ENCODE results near the gene DTL. TPM values are rescaled to one million over a fixed set of nuclear protein-coding genes. Genes with fewer than 3 reads are reported as not detected.

The DTL gene
- total and polyA plus RNA-seq, 7 donors, result 0.36 to 4.4 (median 0.60) TPM; not detected in 2

DNA sequence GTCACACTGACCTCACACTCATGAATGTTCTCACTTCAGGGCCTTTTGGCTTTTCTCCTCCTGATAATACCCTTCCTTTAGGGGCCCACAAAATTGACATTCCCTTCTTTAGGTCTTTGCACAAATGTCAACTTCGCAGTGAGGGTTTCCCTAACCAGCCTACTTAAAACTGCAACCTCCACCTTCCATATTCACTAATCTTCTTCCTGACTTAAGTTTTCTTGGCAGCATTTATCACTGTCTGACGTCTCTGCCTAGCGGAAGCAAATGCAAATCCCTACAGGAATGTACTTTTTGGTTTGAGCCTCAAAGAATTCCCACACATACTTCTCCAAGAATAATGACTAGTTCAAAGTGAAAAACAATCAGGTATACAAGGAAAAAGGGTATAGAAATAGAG, 33.0 kb upstream of the DTL start:
- DNase-seq, result no peak
- no peaks in the 10 kb centered on the region for H3K27me3 ChIP-seq
- intact Hi-C loops (cut with DNase I), result no loop called here
- H3K4me1 ChIP-seq, result no peaks in the 10 kb centered on the region
- 95 to 96% methylated on average over 3 of the region's 3 CpGs for WGBS, 2 donors
- no peaks in the 10 kb centered on the region for H3K9me3 ChIP-seq
- TF ChIP-seq, protein P1, sequence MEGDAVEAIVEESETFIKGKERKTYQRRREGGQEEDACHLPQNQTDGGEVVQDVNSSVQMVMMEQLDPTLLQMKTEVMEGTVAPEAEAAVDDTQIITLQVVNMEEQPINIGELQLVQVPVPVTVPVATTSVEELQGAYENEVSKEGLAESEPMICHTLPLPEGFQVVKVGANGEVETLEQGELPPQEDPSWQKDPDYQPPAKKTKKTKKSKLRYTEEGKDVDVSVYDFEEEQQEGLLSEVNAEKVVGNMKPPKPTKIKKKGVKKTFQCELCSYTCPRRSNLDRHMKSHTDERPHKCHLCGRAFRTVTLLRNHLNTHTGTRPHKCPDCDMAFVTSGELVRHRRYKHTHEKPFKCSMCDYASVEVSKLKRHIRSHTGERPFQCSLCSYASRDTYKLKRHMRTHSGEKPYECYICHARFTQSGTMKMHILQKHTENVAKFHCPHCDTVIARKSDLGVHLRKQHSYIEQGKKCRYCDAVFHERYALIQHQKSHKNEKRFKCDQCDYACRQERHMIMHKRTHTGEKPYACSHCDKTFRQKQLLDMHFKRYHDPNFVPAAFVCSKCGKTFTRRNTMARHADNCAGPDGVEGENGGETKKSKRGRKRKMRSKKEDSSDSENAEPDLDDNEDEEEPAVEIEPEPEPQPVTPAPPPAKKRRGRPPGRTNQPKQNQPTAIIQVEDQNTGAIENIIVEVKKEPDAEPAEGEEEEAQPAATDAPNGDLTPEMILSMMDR (IDR thresholded peaks at IDR 0.05), result no peak
- TF ChIP-seq EP300 (IDR thresholded peaks at IDR 0.05) (no peak), POLR2A (IDR thresholded peaks at IDR 0.05) (no peak)
- H3K27ac ChIP-seq, result no peak overlapping the region
- no peak overlapping the region for H3K4me3 ChIP-seq
- H3K36me3 ChIP-seq, result peaks cover 0 to 26% (median 3%) of the 10 kb centered on the region in 4 donors

DNA sequence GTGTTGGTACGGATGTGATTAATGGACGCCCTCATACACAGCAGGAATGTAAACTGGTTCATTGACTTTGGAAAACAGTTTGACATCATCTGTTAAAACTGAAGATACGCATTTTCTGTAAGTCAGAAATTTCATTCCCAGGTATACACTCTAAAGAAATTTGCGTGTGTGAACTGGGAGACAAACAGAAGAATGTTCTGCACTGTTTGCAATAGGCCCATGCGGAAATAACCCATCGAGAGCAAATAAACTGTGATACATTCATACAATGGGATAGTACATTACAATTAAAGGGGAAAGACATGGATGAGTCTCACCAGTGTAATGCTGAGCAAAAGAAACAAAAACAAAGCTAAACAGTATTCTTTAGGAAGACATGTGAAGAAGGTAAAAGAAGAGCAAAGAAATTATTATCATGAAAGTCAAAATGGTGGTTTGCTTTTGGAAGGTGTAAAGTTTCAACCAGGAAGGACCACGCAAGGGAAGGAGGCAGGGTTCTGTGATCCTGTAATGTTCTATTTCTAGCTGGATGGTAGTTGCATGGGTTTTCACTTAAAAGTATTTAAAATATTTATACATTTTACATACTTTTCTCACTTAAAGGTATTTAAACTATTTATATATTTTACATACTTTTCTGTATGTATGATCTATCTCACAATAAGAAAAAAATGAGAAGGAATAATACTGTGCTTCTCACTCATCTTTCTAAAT, 30.5 kb upstream of the DTL start:
- peaks cover 0 to 23% (median 0%) of the 10 kb centered on the region in 4 donors for H3K36me3 ChIP-seq

DNA sequence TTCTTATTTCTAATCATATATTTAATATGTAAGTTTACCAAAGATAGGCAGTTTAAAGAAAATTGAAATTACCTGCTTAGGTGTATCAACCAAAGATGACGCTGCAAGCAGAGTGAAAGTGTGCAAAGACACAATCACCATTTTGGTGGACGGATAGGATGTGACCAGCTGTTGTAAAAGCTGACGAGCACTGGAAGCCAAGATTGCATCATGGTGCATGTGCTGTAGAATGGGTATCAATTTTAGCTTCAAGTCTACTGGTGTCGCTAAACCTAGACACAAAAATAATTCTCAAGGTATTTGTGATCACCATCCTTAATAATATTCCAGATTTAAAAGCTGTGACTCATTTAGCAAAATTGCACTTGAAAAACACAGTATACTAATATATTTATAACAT, 28.4 kb upstream of the DTL start:
- WGBS, 2 donors, result 93 to 97% methylated on average over 4 of the region's 4 CpGs
- no peaks in the 10 kb centered on the region for H3K9me3 ChIP-seq
- intact Hi-C loops (cut with DNase I), result no loop called here
- no peak for DNase-seq
- H3K4me1 ChIP-seq, result no peaks in the 10 kb centered on the region
- TF ChIP-seq POLR2A (IDR thresholded peaks at IDR 0.05), result no peak
- no peak for TF ChIP-seq POLR2AphosphoS5 (IDR thresholded peaks at IDR 0.05)
- TF ChIP-seq, protein P1 (IDR thresholded peaks at IDR 0.05), result no peak
- TF ChIP-seq EP300 (IDR thresholded peaks at IDR 0.05), result no peak
- no peak overlapping the region for H3K27ac ChIP-seq
- peaks cover 0 to 23% (median 0%) of the 10 kb centered on the region in 4 donors for H3K36me3 ChIP-seq
- no peaks in the 10 kb centered on the region for H3K27me3 ChIP-seq
- H3K4me3 ChIP-seq, result no peak overlapping the region

More for the DNA sequence above, 30.5 kb upstream of the DTL start:
- intact Hi-C loops (cut with DNase I), result no loop called here
- no peaks in the 10 kb centered on the region for H3K4me1 ChIP-seq
- TF ChIP-seq, protein P1 (IDR thresholded peaks at IDR 0.05), result no peak
- TF ChIP-seq POLR2AphosphoS5 (IDR thresholded peaks at IDR 0.05) (no peak), EP300 (IDR thresholded peaks at IDR 0.05) (no peak), POLR2A (IDR thresholded peaks at IDR 0.05) (no peak)
- H3K9me3 ChIP-seq, result no peaks in the 10 kb centered on the region
- WGBS, 2 donors, result 87 to 89% methylated on average over 7 of the region's 7 CpGs
- no peak overlapping the region for H3K27ac ChIP-seq
- no peak overlapping the region for H3K4me3 ChIP-seq
- no peak for DNase-seq
- H3K27me3 ChIP-seq, result no peaks in the 10 kb centered on the region

DNA sequence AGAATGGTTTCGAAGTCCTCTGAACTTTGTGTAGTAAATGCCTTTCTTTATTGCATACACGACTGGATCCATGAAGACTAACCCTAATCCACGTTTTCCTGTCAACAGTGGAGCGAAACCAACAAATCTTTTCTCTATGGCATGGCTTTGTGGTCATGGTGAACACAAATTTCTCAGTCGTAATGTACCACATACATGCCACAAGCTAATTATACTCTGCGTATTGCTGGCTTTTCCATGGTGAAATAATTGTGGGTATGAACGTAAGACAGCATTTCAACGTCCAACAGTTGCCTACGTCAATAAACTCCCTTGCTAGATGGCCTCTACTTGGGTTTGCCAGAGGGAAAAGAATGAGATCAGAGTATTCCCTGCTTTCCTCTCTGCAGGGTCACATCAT, 27.7 kb upstream of the DTL start:
- intact Hi-C loops (cut with DNase I), result no loop called here
- 80 to 86% methylated on average over 9 of the region's 9 CpGs for WGBS, 2 donors

More for the DNA sequence above, 27.7 kb upstream of the DTL start:
- DNase-seq, result no peak
- Histone ChIP-seq H3K36me3 (peaks cover 0 to 23% (median 0%) of the 10 kb centered on the region in 4 donors), H3K4me3 (no peak overlapping the region), H3K27ac (no peak overlapping the region), H3K27me3 (no peaks in the 10 kb centered on the region), H3K4me1 (no peaks in the 10 kb centered on the region), H3K9me3 (no peaks in the 10 kb centered on the region)
- TF ChIP-seq, protein P1 (IDR thresholded peaks at IDR 0.05), result no peak
- no peak for TF ChIP-seq EP300 (IDR thresholded peaks at IDR 0.05)
- TF ChIP-seq POLR2A (IDR thresholded peaks at IDR 0.05), result no peak
- no peak for TF ChIP-seq POLR2AphosphoS5 (IDR thresholded peaks at IDR 0.05)

Data from sigmoid colon (tissue), 7 donors.